DMS53 treated with DMSO at 0.1 percent for 48 hours (cell line): ENCODE measurements around the gene INTS4.
"Not testable (repeated sequence)": the region's sequence is repeated elsewhere in the genome, so short reads cannot be mapped to it uniquely, and the experiment has no call there.

Source experiments
- DNase-seq: peaks from one replicate; lab custom pipeline; 2025; ENCODE audit not compliant: unreplicated experiment; lab: John Stamatoyannopoulos, UW

INTS4 gene, protein sequence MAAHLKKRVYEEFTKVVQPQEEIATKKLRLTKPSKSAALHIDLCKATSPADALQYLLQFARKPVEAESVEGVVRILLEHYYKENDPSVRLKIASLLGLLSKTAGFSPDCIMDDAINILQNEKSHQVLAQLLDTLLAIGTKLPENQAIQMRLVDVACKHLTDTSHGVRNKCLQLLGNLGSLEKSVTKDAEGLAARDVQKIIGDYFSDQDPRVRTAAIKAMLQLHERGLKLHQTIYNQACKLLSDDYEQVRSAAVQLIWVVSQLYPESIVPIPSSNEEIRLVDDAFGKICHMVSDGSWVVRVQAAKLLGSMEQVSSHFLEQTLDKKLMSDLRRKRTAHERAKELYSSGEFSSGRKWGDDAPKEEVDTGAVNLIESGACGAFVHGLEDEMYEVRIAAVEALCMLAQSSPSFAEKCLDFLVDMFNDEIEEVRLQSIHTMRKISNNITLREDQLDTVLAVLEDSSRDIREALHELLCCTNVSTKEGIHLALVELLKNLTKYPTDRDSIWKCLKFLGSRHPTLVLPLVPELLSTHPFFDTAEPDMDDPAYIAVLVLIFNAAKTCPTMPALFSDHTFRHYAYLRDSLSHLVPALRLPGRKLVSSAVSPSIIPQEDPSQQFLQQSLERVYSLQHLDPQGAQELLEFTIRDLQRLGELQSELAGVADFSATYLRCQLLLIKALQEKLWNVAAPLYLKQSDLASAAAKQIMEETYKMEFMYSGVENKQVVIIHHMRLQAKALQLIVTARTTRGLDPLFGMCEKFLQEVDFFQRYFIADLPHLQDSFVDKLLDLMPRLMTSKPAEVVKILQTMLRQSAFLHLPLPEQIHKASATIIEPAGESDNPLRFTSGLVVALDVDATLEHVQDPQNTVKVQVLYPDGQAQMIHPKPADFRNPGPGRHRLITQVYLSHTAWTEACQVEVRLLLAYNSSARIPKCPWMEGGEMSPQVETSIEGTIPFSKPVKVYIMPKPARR

DNA sequence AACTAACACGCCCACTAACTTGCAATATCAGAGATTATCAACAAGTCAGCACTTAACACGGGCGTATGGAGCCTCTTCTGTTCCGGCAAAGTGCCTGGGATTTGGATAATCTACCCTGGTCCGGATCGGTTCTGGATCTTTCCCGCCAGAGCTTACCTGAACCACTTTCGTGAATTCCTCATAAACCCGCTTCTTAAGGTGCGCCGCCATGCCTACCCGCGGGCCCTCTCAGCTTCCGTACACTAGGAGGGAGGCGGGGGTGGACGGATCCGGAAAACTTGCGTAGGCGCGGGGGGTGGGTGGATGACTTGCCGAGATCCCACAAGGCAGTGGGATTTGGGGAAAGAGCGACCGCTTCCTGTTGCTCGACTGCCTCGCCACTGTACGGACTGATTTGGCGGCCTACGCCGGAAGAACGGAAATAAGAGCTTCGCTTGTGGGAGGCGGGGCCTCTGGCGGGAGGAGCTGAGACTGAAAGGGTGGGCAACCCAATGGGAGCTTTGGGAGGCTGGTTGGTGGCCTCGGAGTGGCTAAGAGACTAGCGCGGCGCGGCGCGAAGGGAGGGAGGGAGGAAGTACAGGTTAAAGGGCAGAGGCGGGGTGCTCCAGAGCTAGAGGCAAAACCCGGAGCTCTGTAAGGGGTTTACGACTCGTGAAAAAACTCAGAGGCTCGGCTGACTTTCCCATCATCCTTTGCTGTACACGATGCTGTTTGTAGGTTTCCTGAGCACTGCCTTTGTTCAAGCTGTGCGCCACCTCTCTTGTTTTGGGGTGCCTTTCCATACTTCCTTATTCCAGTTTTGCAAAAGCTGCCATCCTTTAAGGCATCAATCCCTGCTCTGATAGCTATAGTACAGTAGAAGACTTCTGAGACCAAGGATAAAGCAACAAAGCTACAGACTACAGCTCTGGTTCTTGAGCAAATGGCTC is at the start of gene INTS4:
INTS4 (minus strand) TSS at position 235 of the 929 bp plus-strand sequence; CDS start at position 210, 25 bp downstream.
- peak; percentile 100 for DNase-seq

DNA sequence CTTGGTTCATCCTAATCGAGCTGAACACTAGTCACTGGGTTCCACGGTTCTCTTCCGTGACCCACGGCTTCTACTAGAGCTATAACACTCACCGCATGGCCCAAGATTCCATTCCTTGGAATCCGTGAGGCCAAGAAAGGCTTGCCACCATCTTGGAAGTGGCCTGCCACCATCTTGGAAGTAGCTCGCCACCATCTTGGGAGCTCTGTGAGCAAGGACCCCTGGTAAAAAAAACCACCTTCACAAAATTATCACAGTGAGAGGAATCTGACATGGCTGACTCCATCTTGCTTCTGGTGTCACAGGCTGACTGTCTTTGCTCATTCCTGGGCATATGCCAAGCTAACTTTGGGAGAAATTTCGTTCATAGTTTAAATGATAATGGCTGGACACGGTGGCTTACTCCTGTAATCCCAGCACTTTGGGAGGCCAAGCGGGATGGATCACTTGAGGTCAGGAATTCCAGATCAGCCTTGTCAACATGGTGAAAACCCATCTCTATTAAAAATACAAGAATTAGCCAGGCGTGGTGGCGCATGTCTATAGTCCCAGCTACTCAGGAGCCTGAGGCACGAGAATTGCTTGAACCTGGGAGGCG is 47.5 kb upstream of the INTS4 start:
- no peak for DNase-seq

DNA sequence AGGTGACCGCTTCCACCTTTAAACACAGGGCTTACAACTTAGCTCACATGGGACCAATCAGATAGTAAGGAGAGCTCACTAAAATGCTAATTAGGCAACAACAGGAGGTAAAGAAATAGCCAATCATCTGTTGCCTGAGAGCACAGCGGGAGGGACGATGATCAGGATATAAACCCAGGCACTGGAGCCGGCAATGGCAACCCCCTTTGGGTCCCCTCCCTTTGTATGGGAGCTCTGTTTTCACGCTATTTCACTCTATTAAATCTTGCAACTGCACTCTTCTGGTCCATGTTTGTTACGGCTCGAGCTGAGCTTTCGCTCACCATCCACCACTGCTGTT is 46.9 kb upstream of the INTS4 start:
- not testable (repeated sequence) for DNase-seq

DNA sequence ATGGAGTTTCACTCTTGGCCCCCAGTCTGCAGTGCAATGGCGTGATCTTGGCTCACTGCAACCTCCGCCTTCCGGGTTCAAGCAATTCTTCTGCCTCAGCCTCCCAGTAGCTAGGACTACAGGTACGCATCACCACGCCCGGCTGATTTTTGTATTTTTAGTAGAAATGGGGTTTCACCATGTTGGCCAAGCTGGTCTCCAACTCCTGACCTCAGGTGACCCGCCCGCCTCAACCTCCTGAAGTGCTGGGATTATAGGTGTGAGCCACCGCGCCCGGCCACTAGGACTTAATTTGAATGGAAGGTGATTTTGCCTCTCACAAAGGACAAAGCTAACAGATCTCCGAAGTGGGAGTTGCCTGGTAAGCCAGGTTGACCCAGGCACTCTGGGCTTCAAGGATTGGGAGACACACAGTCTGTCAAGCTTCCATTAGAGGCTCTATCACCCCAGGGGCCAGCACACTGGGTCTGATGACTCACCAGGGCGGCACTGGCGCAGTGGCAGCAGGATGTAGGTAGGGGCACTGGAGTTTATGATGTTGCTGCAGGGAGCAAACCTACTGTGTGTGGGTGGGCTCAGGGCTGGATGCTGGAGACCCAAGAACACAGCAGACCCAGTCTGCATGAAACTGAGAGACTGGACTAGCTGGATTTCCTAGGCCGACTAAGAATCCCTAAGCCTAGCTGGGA is 46.4 kb upstream of the INTS4 start:
- DNase-seq = no peak

DNA sequence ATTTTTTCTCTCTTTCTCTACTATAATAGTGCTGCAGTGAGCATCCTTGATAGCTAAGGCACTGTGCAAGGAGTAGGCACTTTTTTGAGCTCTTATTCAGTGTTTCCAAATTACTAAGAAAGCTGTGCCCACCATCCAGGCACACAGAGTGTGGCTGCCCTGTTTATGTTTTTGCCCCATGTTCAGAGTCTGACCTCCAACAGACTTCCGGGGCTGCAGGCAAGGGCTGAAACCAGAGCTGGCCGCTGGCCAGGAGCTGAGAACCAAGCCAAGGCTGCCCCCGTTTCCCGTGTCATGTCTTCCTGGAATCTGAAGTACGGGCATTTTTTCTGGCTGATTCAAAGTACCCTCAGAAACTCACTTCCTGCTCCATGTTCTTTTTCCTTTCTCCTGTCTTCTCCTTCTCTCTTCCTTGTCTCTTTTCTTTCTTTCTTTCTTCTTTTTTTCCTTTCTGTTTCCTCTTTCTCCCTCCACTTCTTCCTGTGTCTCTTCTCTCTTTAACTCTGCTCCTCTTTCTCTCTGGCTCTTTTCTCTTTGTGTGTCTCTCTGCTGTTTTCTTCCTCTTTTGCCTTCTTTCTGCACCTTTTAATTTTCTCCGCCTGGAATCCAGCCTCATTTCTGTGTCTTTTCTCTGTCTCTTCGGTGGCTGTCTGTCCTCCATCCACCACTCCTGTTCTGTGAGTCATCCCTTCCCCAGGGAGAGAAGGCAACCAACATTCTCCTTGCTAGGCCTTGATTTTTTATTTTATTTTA is 45.6 kb upstream of the INTS4 start:
- DNase-seq = peak; percentile 91

DNA sequence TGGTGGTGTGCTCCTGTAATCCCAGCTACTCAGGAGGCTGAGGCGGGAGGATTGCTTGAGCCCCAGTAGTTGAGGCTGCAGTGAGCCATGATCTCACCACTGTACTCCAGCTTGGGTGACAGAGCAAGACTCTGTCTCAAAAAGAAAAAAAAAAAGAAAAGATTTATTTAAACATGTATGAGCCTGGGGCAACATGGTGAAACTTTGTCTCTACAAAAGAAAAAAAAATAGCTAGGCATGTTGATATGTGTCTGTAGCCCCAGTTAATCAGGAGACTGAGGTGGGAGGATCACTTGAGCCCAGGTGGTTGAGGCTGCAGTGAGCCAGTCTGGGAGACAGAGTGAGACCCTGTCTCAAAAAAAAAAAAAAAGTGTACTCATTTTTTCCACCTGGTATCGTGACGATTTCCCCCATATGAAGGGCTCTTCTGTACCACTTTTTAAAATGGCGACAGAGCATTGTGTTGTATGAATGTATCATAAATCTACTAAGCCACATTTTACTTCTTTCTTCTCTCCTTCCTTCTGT is 45.0 kb upstream of the INTS4 start:
- no peak for DNase-seq

DNA sequence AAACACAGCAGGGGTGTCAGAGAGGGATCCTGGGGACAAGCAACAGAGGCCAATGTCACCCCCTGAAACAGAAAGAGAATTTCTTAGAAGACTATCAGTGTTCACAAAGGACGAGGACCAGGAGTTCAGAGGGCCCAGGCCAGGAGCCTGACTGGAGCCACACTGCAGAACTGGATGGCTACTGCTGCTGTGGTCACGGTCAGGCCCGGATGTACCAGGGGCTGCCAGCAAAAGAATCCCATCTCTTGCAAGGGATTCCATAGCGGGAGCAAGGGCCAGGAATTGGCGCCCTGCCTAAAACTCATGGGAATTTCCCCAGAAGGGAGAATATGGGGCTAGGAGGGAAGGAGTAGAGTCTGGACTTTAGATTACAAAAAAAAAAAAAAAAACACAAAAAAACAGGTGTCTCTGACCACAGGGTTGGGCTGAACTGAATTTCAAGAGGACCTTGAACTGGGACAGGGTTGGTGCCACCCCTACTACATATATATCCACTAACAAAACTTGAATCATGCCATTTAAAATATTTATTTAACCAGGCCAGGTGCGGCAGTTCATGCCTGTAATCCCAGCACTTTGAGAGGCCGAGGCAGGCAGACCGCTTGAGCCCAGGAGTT is 44.3 kb upstream of the INTS4 start:
- DNase-seq = no peak

DNA sequence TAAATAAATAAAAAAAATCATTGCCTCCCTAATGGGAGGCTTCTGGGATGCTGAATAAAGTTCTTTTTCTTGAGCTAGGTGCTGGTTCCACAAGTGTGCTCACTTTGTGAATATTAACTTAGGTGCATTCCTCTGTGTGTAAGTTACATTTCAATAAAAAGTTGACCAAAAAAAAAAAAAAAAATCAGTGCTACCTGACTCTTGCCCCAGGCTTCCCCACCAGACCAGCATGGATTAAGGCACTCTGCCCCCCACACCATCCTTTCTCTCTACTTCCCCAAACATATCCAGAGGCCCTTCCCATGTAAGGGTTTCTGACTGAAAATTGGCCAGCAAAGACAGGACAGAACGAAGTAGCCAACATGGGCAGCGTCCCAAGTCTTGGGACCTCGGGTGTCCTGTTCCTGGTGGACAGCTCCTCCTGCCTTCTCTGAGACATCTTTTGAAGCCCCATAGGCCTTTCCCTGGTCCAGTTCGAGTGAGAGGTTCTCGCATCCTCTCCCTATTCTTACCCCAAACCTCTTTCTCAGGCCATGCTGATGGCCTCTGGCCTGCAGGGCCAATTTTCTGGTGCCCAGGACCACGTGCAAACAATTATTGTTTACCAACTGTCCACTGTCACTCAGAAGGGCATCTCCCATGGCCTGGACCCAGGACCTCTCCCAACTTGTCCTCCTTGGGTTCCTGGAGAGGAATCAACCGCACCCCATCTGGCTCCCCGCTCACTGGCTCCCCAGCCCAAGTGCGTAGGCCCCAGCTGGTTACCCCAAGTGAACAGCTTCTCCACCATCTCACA is 43.6 kb upstream of the INTS4 start:
- DNase-seq = no peak

DNA sequence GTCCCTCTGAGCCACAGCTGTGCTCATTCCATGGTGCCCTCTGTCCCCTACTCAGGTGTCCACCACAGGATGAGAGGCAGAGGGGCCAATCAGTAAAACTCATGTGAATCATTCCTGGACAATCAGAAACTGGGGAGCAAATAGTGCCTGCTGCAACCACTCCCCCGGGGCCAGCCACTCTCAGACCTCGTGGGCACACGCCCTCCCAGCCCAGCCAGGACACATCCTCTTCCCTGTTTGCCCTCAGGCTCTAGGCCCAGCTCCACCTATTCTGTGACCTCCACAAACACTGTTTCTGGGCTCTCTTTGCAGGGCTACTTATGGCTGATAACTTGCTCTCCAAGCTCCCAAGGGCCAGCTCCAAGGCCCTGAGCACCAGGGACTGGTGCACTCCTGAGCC is 42.6 kb upstream of the INTS4 start:
- DNase-seq = no peak

DNA sequence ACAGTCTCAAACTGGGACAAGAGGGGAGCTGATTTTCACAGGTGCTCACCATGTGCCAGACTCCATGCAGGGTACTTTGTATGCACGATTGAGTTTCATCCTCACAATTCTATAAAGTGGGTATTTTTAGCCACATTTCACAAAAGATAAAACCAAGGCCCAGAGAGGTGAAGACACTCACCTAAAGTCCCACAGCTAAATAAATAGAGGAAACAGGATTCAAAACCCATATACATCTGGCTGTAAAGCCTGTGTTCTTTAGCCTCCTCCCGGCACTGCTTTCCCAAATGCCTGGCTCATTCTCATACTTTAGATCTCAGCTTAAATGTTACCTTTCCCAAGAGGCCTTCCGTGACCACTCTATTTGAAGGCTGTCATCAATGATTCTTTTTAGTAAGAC is 41.8 kb upstream of the INTS4 start:
- no peak for DNase-seq

DNA sequence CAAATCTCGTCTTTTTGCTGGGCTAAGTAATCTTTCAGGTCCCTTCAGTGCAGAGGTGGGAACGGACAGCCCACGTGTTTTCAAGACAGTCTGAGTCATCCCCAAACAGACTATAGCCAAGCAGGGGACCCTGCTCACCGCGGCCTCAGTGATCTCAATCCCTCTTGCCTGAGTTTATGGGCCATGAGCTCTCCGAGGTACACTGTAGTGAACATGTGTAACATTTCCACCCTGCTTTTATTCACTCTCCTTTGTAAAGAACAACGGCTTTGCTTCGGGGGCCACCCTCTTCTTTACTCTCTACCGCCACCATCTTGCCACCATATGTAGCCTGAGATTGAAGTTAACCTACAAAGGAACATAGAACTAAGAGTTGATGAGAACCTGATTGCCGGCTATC is 40.2 kb upstream of the INTS4 start:
- no peak for DNase-seq

DNA sequence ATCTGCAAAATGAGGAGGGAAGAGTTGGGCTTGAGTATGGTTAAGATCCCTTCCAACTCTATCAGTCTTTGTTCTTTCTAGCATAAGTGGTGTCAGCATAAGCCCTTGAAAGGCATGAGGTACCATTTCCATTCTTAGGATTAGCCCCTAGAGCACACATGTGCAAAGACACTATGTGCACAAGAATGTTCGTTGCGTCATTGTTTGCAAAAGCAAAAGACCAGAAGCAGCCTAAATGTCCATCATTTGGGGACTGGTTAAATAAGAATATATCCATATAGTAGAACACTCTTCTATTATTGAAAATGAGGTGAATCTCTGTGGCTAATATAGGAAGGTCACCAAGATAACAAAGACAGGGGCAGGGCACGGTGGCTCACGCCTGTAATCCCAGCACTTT is 38.6 kb upstream of the INTS4 start:
- DNase-seq = no peak

DNA sequence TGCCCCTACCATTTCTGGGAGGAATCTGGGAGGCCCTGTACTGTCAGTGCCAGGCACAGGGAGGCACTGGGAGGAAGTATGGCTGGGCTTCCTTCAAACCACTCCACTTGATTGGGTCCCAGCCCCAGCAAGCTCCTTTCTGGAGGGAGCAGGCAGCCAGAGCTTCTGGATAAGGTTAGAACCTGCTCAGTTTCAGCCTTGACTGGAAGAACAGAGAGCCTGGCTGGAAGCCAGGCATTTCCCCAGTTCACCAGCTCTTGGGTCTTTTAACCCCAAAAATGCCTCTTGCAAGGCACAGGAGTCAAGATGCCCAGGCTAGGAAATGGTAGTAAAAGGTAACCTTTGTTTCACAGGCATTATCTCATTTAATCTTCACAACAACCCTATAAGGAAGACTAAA is 37.6 kb upstream of the INTS4 start:
- DNase-seq = no peak

DNA sequence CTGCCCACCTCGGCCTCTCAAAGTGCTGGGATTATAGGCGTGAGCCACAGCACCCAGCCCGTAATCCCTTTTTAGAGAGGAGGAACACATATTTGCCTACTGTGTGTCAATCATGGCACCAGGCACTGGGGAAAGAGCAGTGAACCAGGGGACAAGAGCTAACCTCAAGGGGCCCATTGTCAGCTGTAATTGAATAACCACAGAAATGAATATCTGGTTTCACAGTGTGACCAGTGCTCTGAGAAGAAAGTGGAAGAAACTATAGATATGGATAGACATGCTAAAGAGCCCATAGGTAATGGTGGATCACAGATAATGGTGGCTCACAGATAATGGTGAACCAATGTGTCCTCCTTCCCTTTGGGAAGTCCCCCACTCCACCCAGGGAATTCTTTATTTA is 37.2 kb upstream of the INTS4 start:
- no peak for DNase-seq

DNA sequence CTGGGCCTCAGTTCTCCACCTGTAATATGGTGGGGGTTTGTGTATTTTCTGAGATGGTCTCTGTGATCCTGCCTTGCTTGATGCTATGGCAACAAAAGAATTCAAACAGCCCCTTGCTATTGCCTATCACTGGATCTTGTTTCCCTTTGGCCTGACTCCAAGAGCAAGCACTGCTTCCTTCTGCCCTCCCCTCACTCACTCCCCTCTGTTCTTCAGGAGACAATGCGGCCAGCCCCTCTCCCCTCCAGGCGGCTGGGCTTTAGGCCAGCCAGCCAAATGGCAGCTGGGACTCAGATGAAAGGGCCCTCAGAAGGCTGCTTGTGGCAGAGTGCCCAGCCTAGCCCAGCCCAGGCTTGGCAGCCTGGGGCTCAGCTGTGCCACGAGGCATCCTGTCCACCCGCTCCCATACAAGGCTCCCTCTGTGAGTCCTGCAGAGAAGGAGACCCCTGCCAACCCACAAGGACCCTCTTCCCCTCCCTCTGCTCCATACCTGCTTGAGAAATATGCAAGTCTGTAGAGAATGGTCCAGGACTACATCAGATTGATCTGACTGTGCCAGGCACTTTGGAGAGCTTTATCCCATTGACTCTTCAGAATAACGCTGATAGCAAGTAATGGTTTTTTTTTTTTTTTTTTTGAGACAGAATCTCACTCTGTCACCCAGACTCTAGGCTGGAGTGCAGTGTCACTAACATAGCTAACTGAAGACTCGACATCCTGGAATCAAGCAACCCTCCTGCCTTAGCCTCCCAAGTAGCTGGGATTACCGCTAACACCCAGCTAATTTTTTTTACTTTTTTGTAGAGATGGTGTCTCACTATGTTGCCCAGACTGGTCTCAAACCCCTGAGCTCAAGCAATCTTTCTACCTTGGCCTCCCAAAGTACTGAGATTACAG is 36.2 kb upstream of the INTS4 start:
- DNase-seq = peak; percentile 66

DNA sequence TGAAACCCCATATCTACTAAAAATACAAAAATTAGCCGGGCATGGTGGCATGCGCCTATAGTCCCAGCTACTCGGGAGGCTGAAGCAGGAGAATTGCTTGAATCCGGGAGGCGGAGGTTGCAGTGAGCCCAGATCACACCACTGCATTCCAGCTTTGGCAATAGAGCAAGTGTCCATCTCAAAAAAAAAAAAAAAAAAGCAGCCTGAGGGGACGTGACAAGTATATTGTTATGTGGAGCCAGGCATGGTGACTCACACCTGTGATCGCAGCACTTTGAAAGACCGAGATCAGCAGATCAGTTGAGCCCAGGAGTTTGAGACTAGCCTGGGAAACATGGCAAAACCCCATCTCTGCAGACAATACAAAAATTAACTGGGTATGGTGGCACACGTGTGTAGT is 34.0 kb upstream of the INTS4 start:
- DNase-seq = peak; percentile 33

DNA sequence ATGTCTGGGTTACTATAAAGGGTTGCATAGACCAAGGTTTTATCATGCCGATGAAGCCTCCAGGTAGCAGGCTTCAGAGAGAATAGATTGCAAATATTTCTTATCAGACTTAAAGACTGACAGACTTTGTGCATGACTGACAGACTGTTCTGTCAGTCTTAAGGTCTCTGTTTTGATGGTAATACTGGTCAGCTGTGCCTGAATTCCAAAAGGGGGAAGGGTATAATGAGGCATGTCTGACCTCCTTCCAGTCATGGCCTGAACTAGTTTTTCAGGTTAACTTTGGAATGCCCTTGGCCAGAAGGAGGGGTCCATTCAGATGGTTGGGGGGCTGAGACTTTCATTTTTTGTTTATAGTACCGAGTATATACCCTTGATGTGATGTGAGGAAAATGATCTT is 33.3 kb upstream of the INTS4 start:
- no peak for DNase-seq
